GM06990 (cell line): ENCODE measurements around the gene ARHGAP23.

Experiments
- DNase-seq: peaks from one replicate; pipeline ENCODE4 v3.0.0-alpha.2; 2011; ENCODE audit not compliant: insufficient read length; ENCODE audit errors: extremely low read depth
- H3K27me3 ChIP-seq: replicated peaks from 2 replicates; pipeline ENCODE4 v1.6.0; 2011; ENCODE audit warnings: low read length; ENCODE audit not compliant: control insufficient read depth, insufficient read depth
- H3K36me3 ChIP-seq: 2 replicates; pipeline ENCODE4 v1.5.1; 2011; ENCODE audit warnings: low read length; ENCODE audit not compliant: control insufficient read depth, insufficient read depth
- H3K4me3 ChIP-seq: replicated peaks from 2 replicates; pipeline ENCODE4 v1.5.1; 2011; ENCODE audit warnings: low read depth, mild to moderate bottlenecking, control low read depth, low read length
- CTCF ChIP-seq: IDR thresholded peaks from 2 replicates; pipeline ENCODE4 v1.5.1; 2011; ENCODE audit warnings: low read length, control low read depth, mild to moderate bottlenecking, inconsistent platforms; ENCODE audit not compliant: insufficient read depth, poor library complexity, severe bottlenecking

ARHGAP23 gene

GRCh38 chr17:38551121-38551520, 122.9 kb downstream of the ARHGAP23 start:
- Histone ChIP-seq H3K4me3 (no peak overlapping the region), H3K27me3 (no peaks in the 10 kb centered on the region; the same call in 1 of the 2 replicates), H3K36me3 (no peaks in the 10 kb centered on the region)
- no peak for TF ChIP-seq CTCF
- DNase-seq, result no peak

- no peak for TF ChIP-seq CTCF
- DNase-seq, result no peak
- Histone ChIP-seq H3K4me3 (no peak overlapping the region), H3K27me3 (no peaks in the 10 kb centered on the region; the same call in 1 of the 2 replicates), H3K36me3 (no peaks in the 10 kb centered on the region)
Measured at GRCh38 chr17:38552343-38552742, 124.1 kb downstream of the ARHGAP23 start.

- no peak for DNase-seq
- no peak for TF ChIP-seq CTCF
- H3K4me3 ChIP-seq, result no peak overlapping the region
- no peaks in the 10 kb centered on the region for H3K36me3 ChIP-seq
- H3K27me3 ChIP-seq, result no peaks in the 10 kb centered on the region; the same call in 1 of the 2 replicates
Measured at GRCh38 chr17:38554430-38555350, 126.4 kb downstream of the ARHGAP23 start.

- DNase-seq, result no peak
- Histone ChIP-seq H3K27me3 (peaks cover 3% of the 10 kb centered on the region), H3K4me3 (no peak overlapping the region), H3K36me3 (no peaks in the 10 kb centered on the region)
- TF ChIP-seq CTCF, result no peak
Measured at GRCh38 chr17:38556239-38556638, 128.0 kb downstream of the ARHGAP23 start.

- no peaks in the 10 kb centered on the region for H3K36me3 ChIP-seq
- no peak for TF ChIP-seq CTCF
- DNase-seq, result no peak
- H3K27me3 ChIP-seq, result peaks cover 3% of the 10 kb centered on the region
- H3K4me3 ChIP-seq, result no peak overlapping the region
Measured at GRCh38 chr17:38557396-38557795, 129.1 kb downstream of the ARHGAP23 start.
